ENCODE measurements around the gene CDH23. TPM values are rescaled to one million over a fixed set of nuclear protein-coding genes. Genes with fewer than 3 reads are reported as not detected.

Gene CDH23
- total and polyA plus RNA-seq, 2 experiments from 2014 or later: 0.08 TPM; not detected in 1

- no peak overlapping the region for H2AFZ ChIP-seq
- WGBS, 2 experiments (ENCODE audit: low coverage in 1 of 2, low lambda C conversion rate in 2 of 2, missing lambda C conversion rate in 2 of 2): 55 to 57% methylated on average over 7 of the region's 7 CpGs
- peaks cover 9% of the 10 kb centered on the region for H3K27me3 ChIP-seq (replicated peaks; ENCODE audit: insufficient read depth)
- H3K4me1 ChIP-seq (ENCODE audit: insufficient read depth): no peaks in the 10 kb centered on the region
- H3K36me3 ChIP-seq (ENCODE audit: low read depth): no peaks in the 10 kb centered on the region
- no peaks in the 10 kb centered on the region for H3K79me2 ChIP-seq (ENCODE audit: insufficient read depth)
- no peaks in the 10 kb centered on the region for H3F3A ChIP-seq (ENCODE audit: insufficient read depth)
- DNase-seq: no peak
- TF ChIP-seq EZH2phosphoT487 (IDR thresholded peaks at IDR 0.05; ENCODE audit: insufficient read depth, low read depth) (no peak), EZH2 (IDR thresholded peaks at IDR 0.05; ENCODE audit: insufficient read depth, poor library complexity, severe bottlenecking) (no peak)
- no peak overlapping the region for H3K27ac ChIP-seq
- no peaks in the 10 kb centered on the region for H3K9me2 ChIP-seq (ENCODE audit: insufficient read depth)
- H3K4me3 ChIP-seq: no peak overlapping the region
- H3K9me3 ChIP-seq (ENCODE audit: low read depth): no peaks in the 10 kb centered on the region
- in situ Hi-C loops (cut with MboI): no loop called here
- H3K4me2 ChIP-seq (ENCODE audit: unreplicated experiment): no peak overlapping the region
- no peak overlapping the region for H3K9ac ChIP-seq
- H4K20me1 ChIP-seq (ENCODE audit: insufficient read depth): no peaks in the 10 kb centered on the region
Observed at GRCh38 chr10:71656220-71656619, 259.5 kb downstream of the CDH23 start.

DNA sequence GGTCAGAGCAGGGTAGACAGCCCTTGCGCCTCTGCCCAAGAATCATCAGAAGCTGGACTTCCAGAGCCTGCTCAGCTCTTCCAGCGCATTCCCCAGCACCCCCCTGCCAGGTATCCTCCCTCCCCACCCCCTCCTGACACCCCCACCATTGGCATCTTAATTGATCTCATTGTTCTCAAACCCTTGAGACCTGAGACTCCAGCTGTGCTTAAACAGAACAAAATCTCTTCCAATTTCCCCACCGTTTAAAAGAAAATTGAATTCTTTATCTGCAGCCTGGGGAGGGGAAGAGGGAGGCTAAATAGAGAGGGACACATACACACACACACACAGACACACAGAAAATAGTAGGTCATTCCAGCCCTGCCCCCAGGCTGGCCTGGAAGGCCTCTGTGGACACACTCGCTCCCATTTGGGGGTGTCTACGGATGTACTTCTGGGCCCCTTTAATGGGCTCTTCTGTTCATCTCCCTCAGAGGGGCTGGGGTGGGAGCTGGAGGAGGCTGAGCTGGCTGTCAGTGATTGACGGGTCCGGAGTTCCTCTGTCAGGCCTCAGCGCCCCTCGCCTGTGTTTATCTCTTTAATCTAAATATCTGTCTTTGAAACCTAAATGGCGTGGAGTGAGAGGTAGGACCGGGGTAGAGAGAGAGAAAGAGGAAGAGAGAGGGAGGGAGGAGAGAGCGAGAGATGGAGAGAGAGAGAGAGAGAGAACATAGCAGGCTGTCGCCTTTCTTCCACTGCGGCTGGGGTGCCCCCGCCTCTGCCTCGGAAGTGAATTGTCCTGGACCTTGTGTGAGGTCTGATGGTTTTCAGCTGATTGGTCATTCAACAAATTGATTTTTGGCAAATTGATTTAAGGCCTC, 261.1 kb downstream of the CDH23 start:
- in situ Hi-C loops (cut with MboI): no loop called here
- no peak overlapping the region for H3K27ac ChIP-seq
- H3K27me3 ChIP-seq (replicated peaks; ENCODE audit: insufficient read depth): peaks cover 6% of the 10 kb centered on the region

DNA sequence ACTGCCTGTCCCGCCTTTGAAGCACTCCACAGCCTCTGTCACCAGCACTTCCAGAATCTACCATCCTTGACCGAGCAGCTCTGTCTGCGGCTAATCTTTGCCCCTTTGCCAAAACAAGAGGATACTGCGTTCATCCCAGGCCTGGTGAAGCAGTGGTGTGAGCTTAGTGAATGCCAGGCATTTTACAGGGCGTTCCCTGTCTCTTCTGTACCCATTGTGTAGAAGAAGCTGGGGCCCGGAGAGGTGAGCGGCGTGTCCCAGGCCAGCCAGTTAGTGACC, 261.7 kb downstream of the CDH23 start:
- Histone ChIP-seq H3F3A (ENCODE audit: insufficient read depth) (no peaks in the 10 kb centered on the region), H3K9ac (no peak overlapping the region), H3K9me3 (ENCODE audit: low read depth) (no peaks in the 10 kb centered on the region), H3K79me2 (ENCODE audit: insufficient read depth) (no peaks in the 10 kb centered on the region), H3K4me1 (ENCODE audit: insufficient read depth) (no peaks in the 10 kb centered on the region), H3K9me2 (ENCODE audit: insufficient read depth) (no peaks in the 10 kb centered on the region), H3K4me3 (no peak overlapping the region), H3K27ac (no peak overlapping the region), H3K27me3 (replicated peaks; ENCODE audit: insufficient read depth) (peaks cover 6% of the 10 kb centered on the region), H3K36me3 (ENCODE audit: low read depth) (no peaks in the 10 kb centered on the region), H3K4me2 (ENCODE audit: unreplicated experiment) (no peak overlapping the region), H4K20me1 (ENCODE audit: insufficient read depth) (no peaks in the 10 kb centered on the region), H2AFZ (no peak overlapping the region)
- in situ Hi-C loops (cut with MboI): no loop called here
- WGBS, 2 experiments (ENCODE audit: low coverage in 1 of 2, low lambda C conversion rate in 2 of 2, missing lambda C conversion rate in 2 of 2): 78 to 86% methylated on average over 7 to 8 of the region's 8 CpGs
- TF ChIP-seq EZH2 (IDR thresholded peaks at IDR 0.05; ENCODE audit: insufficient read depth, poor library complexity, severe bottlenecking): no peak
- TF ChIP-seq EZH2phosphoT487 (IDR thresholded peaks at IDR 0.05; ENCODE audit: insufficient read depth, low read depth): no peak
- DNase-seq: no peak

More for the DNA sequence above, 261.1 kb downstream of the CDH23 start:
- H3K36me3 ChIP-seq (ENCODE audit: low read depth): no peaks in the 10 kb centered on the region
- H3K9ac ChIP-seq: no peak overlapping the region
- TF ChIP-seq EZH2 (IDR thresholded peaks at IDR 0.05; ENCODE audit: insufficient read depth, poor library complexity, severe bottlenecking) (no peak), EZH2phosphoT487 (IDR thresholded peaks at IDR 0.05; ENCODE audit: insufficient read depth, low read depth) (no peak)
- WGBS, 2 experiments (ENCODE audit: low coverage in 1 of 2, low lambda C conversion rate in 2 of 2, missing lambda C conversion rate in 2 of 2): 71 to 75% methylated on average over 16 of the region's 16 CpGs
- H3K4me1 ChIP-seq (ENCODE audit: insufficient read depth): no peaks in the 10 kb centered on the region
- H3F3A ChIP-seq (ENCODE audit: insufficient read depth): no peaks in the 10 kb centered on the region
- H3K4me3 ChIP-seq: no peak overlapping the region
- no peak overlapping the region for H2AFZ ChIP-seq
- no peaks in the 10 kb centered on the region for H3K9me3 ChIP-seq (ENCODE audit: low read depth)
- no peaks in the 10 kb centered on the region for H3K79me2 ChIP-seq (ENCODE audit: insufficient read depth)
- no peaks in the 10 kb centered on the region for H4K20me1 ChIP-seq (ENCODE audit: insufficient read depth)
- no peak for DNase-seq
- no peaks in the 10 kb centered on the region for H3K9me2 ChIP-seq (ENCODE audit: insufficient read depth)
- H3K4me2 ChIP-seq (ENCODE audit: unreplicated experiment): no peak overlapping the region

DNA sequence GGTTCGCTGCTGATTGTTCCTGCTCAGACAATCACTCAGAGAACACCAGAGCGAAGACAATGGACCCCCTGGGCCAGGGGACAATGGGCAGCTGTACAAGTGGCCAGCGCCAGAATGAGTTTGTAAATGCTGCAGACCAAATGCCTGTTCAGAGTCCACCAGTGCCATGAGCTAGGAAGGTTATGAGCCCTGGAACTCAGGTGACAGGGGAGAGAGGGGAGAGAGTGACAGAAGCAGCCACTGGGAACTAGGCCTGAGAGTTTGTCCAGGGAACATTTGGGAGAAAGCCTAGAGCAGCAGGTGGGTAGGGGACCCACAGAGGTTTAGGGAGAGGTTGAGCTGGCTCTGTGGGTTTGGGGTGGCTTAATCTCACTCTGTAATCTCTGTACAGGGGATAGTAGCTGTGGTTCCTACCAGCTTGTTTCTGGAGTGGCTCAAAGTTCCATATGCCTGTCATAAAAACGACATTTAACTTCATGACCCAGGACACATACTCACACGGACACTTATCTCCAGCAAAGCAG, 262.5 kb downstream of the CDH23 start:
- H3K4me1 ChIP-seq (ENCODE audit: insufficient read depth): no peaks in the 10 kb centered on the region
- no peaks in the 10 kb centered on the region for H3K79me2 ChIP-seq (ENCODE audit: insufficient read depth)
- no peak overlapping the region for H2AFZ ChIP-seq
- H3K27me3 ChIP-seq (replicated peaks; ENCODE audit: insufficient read depth): peaks cover 6% of the 10 kb centered on the region
- no peak overlapping the region for H3K27ac ChIP-seq
- no peaks in the 10 kb centered on the region for H3K36me3 ChIP-seq (ENCODE audit: low read depth)
- H3K9me3 ChIP-seq (ENCODE audit: low read depth): no peaks in the 10 kb centered on the region
- H3K9me2 ChIP-seq (ENCODE audit: insufficient read depth): no peaks in the 10 kb centered on the region
- no peak overlapping the region for H3K4me3 ChIP-seq
- no peak for DNase-seq
- 62 to 72% methylated on average over 5 of the region's 5 CpGs for WGBS, 2 experiments (ENCODE audit: low coverage in 1 of 2, low lambda C conversion rate in 2 of 2, missing lambda C conversion rate in 2 of 2)
- no peak overlapping the region for H3K4me2 ChIP-seq (ENCODE audit: unreplicated experiment)
- H3F3A ChIP-seq (ENCODE audit: insufficient read depth): no peaks in the 10 kb centered on the region
- no peak overlapping the region for H3K9ac ChIP-seq
- in situ Hi-C loops (cut with MboI): no loop called here
- no peaks in the 10 kb centered on the region for H4K20me1 ChIP-seq (ENCODE audit: insufficient read depth)
- TF ChIP-seq EZH2 (IDR thresholded peaks at IDR 0.05; ENCODE audit: insufficient read depth, poor library complexity, severe bottlenecking): no peak
- no peak for TF ChIP-seq EZH2phosphoT487 (IDR thresholded peaks at IDR 0.05; ENCODE audit: insufficient read depth, low read depth)

Measured in GM23248 (cell line).